ENCODE results near the gene PPIA.
"Not testable (repeated sequence)": the region's sequence is repeated elsewhere in the genome, so short reads cannot be mapped to it uniquely, and the experiment has no call there.

DNA sequence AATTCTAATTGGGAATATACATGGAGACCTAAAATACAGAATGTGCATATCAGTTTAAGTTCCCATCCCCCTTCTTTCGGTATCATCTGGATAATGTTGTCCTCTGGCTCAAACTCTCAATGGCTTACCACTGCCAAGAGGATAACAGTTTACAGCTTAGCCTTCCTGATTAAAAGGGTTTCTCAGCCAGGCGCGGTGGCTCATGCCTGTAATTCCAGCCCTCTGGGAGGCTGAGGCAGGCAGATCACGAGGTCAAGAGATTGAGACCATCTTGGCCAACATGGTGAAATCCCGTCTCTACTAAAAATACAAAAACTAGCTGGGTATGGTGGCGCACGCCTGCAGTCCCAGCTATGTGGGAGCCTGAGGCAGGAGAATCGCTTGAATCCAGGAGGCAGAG, 46.2 kb downstream of the PPIA start:
- not testable (repeated sequence) for TF ChIP-seq SUZ12 (IDR thresholded peaks at IDR 0.05; ENCODE audit: extremely low read depth, insufficient read depth, insufficient read length); ZNF274 (IDR thresholded peaks at IDR 0.05; ENCODE audit: low read depth, low read length); YY1 (IDR thresholded peaks at IDR 0.05; ENCODE audit: insufficient read depth, insufficient read length)

Data from NT2/D1 (cell line).